ENCODE results near the gene TNK1. TPM values are rescaled to one million over a fixed set of nuclear protein-coding genes. Genes with fewer than 3 reads are reported as not detected.

Gene TNK1
- total RNA-seq, 1 donor: 2.2 TPM

- TF ChIP-seq CTCF (IDR thresholded peaks at IDR 0.05; ENCODE audit: insufficient read depth, low read depth, low read length): no peak
Observed at GRCh38 chr17:7403977-7404736, 23.3 kb downstream of the TNK1 start, which contains the start of gene TMEM256. TSS of gene TMEM256 (minus strand) at chr17:7404097. CDS start at chr17:7404084, 13 bp downstream.

DNA sequence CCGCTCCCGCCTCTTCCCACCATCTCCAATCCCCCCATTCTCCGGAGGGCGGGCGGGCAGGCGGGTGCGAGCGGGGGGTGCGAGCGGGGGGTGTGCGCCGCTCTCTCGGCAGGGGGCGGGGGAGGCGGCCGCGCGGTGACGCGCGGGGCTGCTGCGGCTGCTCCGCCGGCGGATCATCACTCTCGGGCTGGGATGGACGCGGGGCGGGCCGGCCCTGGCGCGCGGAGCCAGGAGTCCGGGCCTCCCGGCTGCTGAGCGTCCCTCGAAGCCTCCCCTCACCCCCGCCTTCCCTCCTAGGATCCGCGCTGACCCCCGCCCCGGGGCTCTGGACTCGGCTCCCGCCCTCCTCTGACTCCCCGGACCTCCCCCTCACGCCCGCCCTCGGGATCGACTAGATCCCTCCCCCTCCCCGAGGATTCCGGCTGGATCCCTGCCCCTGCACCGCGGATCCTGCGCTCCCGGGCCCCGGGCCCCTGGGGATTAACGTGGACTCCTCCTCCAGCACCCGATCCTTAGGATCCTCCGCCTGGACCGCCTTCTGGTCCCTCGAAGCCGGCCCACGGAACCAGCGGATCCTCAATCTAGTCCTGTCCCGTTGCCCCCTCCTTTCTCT, 24.0 kb downstream of the TNK1 start:
- peak overlapping the region; percentile 83 for H3K4me3 ChIP-seq (ENCODE audit: low read depth, low read length)
- DNase-seq (ENCODE audit: low read depth): peak; percentile 16
- TF ChIP-seq CTCF (IDR thresholded peaks at IDR 0.05; ENCODE audit: insufficient read depth, low read depth, low read length): no peak

More at GRCh38 chr17:7403977-7404736, 23.3 kb downstream of the TNK1 start, which contains the start of gene TMEM256:
- H3K4me3 ChIP-seq (ENCODE audit: low read depth, low read length): peak within 1 kb of the TSS; percentile 83
- peak; percentile 100 for DNase-seq (ENCODE audit: low read depth)

- peak overlapping the region; percentile 83 for H3K4me3 ChIP-seq (ENCODE audit: low read depth, low read length)
- peak; percentile 13 for DNase-seq (ENCODE audit: low read depth)
Observed at GRCh38 chr17:7405350-7406234, 24.7 kb downstream of the TNK1 start.

GRCh38 chr17:7406235-7406825, 25.4 kb downstream of the TNK1 start:
- TF ChIP-seq CTCF (IDR thresholded peaks at IDR 0.05; ENCODE audit: insufficient read depth, low read depth, low read length): no peak
- peak overlapping the region; percentile 83 for H3K4me3 ChIP-seq (ENCODE audit: low read depth, low read length)
- no peak for DNase-seq (ENCODE audit: low read depth)

More at GRCh38 chr17:7405350-7406234, 24.7 kb downstream of the TNK1 start:
- no peak for TF ChIP-seq CTCF (IDR thresholded peaks at IDR 0.05; ENCODE audit: insufficient read depth, low read depth, low read length)

DNA sequence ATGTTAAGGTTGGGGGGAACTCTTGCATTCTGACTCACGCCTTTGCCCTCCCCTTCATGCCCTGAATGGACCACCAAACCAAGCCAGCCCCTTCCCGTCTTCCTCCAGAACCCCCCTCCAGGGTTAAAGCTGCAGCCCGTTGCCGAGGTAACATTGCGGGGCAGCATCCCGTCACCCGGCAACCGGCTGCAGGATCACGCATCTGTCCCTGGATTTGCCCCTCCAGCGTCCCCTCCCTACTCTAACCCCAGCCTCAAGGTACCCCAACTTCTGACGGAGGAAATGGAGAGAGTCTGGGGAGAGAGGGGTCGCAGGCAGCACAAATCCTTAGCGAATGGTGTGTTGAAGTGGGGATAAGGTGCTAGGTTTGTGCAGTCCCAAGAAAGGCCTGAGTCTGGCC, 26.2 kb downstream of the TNK1 start:
- no peak for TF ChIP-seq CTCF (IDR thresholded peaks at IDR 0.05; ENCODE audit: insufficient read depth, low read depth, low read length)
- H3K4me3 ChIP-seq (ENCODE audit: low read depth, low read length): no peak overlapping the region
- no peak for DNase-seq (ENCODE audit: low read depth)
